MM.1S (cell line): ENCODE measurements around the gene GLP1R.

Experiments
- DNase-seq: peaks from one replicate; pipeline ENCODE4 v3.0.0-alpha.2; 2015
- H2AFZ ChIP-seq: fragments of 300-600 bp; sonication (generic); 2 replicates; pipeline ENCODE4 v1.6.0; 2016; ENCODE audit warnings: antibody characterized with exemption, low read length
- H3F3A ChIP-seq: fragments of 300-600 bp; sonication (generic); 2 replicates; pipeline ENCODE4 v1.6.1; 2016; ENCODE audit warnings: mild to moderate bottlenecking, antibody characterized with exemption, low read length, moderate library complexity, mixed read lengths; ENCODE audit not compliant: insufficient read depth
- H3K27ac ChIP-seq: fragments of 300-600 bp; sonication (generic); 2 replicates; pipeline ENCODE4 v1.5.1; 2016; ENCODE audit warnings: mild to moderate bottlenecking, low read length
- H3K27me3 ChIP-seq: fragments of 300-600 bp; sonication (generic); replicated peaks from 2 replicates; pipeline ENCODE4 v1.6.0; 2016; ENCODE audit warnings: low read length; ENCODE audit not compliant: insufficient read depth
- H3K36me3 ChIP-seq: fragments of 300-600 bp; sonication (generic); replicated peaks from 2 replicates; pipeline ENCODE4 v1.6.1; 2016; ENCODE audit warnings: mild to moderate bottlenecking, low read length, mixed read lengths; ENCODE audit not compliant: insufficient read depth
- H3K4me1 ChIP-seq: fragments of 300-600 bp; sonication (generic); 2 replicates; pipeline ENCODE4 v1.6.1; 2016; ENCODE audit warnings: low read length, mixed read lengths
- H3K4me2 ChIP-seq: fragments of 300-600 bp; sonication (generic); 2 replicates; pipeline ENCODE4 v1.6.0; 2016; ENCODE audit warnings: low read depth, low read length
- H3K4me3 ChIP-seq: fragments of 300-600 bp; sonication (generic); 2 replicates; pipeline ENCODE4 v1.5.1; 2016; ENCODE audit warnings: low read length, mixed read lengths
- H3K79me2 ChIP-seq: fragments of 300-600 bp; sonication (generic); 2 replicates; pipeline ENCODE4 v1.6.1; 2016; ENCODE audit warnings: mixed run types, low read length, mixed read lengths
- H3K9ac ChIP-seq: fragments of 300-600 bp; sonication (generic); 2 replicates; pipeline ENCODE4 v1.6.1; 2016; ENCODE audit warnings: low read length, mixed read lengths
- H3K9me2 ChIP-seq: fragments of 300-600 bp; sonication (generic); replicated peaks from 2 replicates; pipeline ENCODE4 v1.6.1; 2016; ENCODE audit warnings: mild to moderate bottlenecking, low read length, mixed read lengths; ENCODE audit not compliant: insufficient read depth
- H3K9me3 ChIP-seq: fragments of 300-600 bp; sonication (generic); replicated peaks from 2 replicates; pipeline ENCODE4 v1.6.1; 2016; ENCODE audit warnings: mild to moderate bottlenecking, low read length, mixed read lengths; ENCODE audit not compliant: insufficient read depth
- H4K20me1 ChIP-seq: fragments of 300-600 bp; sonication (generic); 2 replicates; pipeline ENCODE4 v1.6.1; 2016; ENCODE audit warnings: mild to moderate bottlenecking, low read length, moderate library complexity, mixed read lengths; ENCODE audit not compliant: insufficient read depth
- EZH2 ChIP-seq: fragments of 300-600 bp; sonication (generic); optimal IDR thresholded peaks from 2 replicates; pipeline ENCODE3; 2017; ENCODE audit warnings: low read depth, mild to moderate bottlenecking, antibody characterized with exemption, low read length, mixed read lengths
- EZH2phosphoT487 ChIP-seq: fragments of 300-600 bp; sonication (generic); IDR thresholded peaks from 2 replicates; pipeline ENCODE4 v1.6.1; 2018; ENCODE audit warnings: antibody characterized with exemption, low read length
- TF ChIP-seq, protein P1 (sequence below): fragments of 300-600 bp; sonication (generic); IDR thresholded peaks from 2 replicates; pipeline ENCODE4 v1.5.1; 2016; ENCODE audit warnings: antibody characterized with exemption, low read length, mixed read lengths

Gene GLP1R

DNA sequence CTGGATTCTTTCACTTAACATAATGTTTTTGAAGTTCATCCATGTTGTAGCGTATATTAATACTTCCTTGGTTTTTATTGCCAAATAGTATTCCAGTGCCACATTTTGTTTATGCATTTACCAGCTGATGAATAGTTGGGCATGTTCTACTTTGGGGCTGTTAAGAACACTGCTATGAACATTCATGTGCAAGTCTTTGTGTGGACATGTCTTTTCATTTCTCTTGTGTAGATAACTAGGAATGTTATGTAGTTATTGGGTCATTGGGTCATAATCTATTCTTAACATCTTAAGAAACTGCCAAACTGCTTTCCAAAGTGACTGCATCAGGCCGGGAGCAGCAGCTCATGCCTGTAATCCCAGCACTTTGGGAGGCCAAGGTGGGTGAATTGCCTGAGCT, 43.8 kb upstream of the GLP1R start:
- Histone ChIP-seq H3K36me3 (no peaks in the 10 kb centered on the region), H3K9me2 (no peaks in the 10 kb centered on the region), H3K4me1 (no peaks in the 10 kb centered on the region), H3K9ac (no peak overlapping the region), H3K4me2 (no peak overlapping the region), H2AFZ (no peak overlapping the region), H3K4me3 (no peak overlapping the region), H3F3A (no peaks in the 10 kb centered on the region), H3K27me3 (no peaks in the 10 kb centered on the region), H3K9me3 (no peaks in the 10 kb centered on the region), H3K79me2 (no peaks in the 10 kb centered on the region), H4K20me1 (no peaks in the 10 kb centered on the region), H3K27ac (no peak overlapping the region)
- no peak for DNase-seq
- TF ChIP-seq, protein P1, sequence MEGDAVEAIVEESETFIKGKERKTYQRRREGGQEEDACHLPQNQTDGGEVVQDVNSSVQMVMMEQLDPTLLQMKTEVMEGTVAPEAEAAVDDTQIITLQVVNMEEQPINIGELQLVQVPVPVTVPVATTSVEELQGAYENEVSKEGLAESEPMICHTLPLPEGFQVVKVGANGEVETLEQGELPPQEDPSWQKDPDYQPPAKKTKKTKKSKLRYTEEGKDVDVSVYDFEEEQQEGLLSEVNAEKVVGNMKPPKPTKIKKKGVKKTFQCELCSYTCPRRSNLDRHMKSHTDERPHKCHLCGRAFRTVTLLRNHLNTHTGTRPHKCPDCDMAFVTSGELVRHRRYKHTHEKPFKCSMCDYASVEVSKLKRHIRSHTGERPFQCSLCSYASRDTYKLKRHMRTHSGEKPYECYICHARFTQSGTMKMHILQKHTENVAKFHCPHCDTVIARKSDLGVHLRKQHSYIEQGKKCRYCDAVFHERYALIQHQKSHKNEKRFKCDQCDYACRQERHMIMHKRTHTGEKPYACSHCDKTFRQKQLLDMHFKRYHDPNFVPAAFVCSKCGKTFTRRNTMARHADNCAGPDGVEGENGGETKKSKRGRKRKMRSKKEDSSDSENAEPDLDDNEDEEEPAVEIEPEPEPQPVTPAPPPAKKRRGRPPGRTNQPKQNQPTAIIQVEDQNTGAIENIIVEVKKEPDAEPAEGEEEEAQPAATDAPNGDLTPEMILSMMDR: no peak
- TF ChIP-seq EZH2 (no peak), EZH2phosphoT487 (no peak)

DNA sequence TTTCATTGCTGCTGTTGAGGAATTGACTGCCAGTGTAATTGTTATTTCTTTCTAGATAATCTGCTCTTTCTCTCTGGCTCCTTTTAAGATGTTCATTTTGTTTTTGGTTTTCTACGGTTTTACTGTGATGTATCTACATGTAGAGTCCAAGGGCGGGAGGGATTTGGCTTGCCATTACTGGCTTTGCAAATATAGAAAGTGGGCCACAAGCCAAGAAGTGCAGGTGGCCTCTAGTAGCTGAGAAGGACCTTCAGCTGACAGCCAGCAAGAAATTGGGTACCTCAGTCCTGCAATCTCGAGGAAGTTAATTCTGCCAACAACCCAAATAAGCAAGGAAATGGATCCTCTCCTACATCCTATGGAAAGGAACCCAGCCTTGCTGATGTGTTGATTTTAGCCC, 42.8 kb upstream of the GLP1R start:
- Histone ChIP-seq H3K4me2 (no peak overlapping the region), H3K9me3 (no peaks in the 10 kb centered on the region), H3K9me2 (no peaks in the 10 kb centered on the region), H3K27ac (no peak overlapping the region), H3K4me3 (no peak overlapping the region), H4K20me1 (no peaks in the 10 kb centered on the region), H3K9ac (no peak overlapping the region), H3K36me3 (no peaks in the 10 kb centered on the region), H3K27me3 (no peaks in the 10 kb centered on the region), H3K4me1 (no peaks in the 10 kb centered on the region), H3K79me2 (no peaks in the 10 kb centered on the region), H3F3A (no peaks in the 10 kb centered on the region), H2AFZ (no peak overlapping the region)
- no peak for DNase-seq
- TF ChIP-seq EZH2phosphoT487: no peak
- TF ChIP-seq EZH2: no peak
- TF ChIP-seq, protein P1: no peak

DNA sequence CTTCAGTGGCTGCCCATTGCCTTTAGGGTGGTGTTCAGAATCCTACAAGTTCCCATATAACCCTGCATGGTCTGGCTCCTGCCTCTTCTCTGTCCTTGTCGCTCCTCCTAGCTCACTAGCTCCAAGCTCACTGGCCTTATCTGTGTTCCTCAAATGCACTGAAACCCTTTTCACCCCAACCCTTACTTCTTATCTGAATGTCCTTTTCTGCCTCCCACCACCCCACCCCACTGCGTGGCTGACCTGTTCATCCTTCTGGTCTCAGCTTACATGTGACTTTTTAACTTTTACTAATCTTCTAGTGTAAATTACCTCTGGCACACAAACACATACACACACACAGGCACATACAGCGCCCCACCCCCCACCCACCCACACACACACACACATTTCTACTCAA, 41.0 kb upstream of the GLP1R start:
- DNase-seq: no peak
- H3K9me2 ChIP-seq: no peaks in the 10 kb centered on the region
- no peaks in the 10 kb centered on the region for H3K36me3 ChIP-seq
- H3K27ac ChIP-seq: no peak overlapping the region
- no peak overlapping the region for H3K9ac ChIP-seq
- no peaks in the 10 kb centered on the region for H3K79me2 ChIP-seq
- no peaks in the 10 kb centered on the region for H3K4me1 ChIP-seq
- no peaks in the 10 kb centered on the region for H3F3A ChIP-seq
- H3K9me3 ChIP-seq: no peaks in the 10 kb centered on the region
- no peaks in the 10 kb centered on the region for H3K27me3 ChIP-seq
- no peak overlapping the region for H3K4me2 ChIP-seq
- H2AFZ ChIP-seq: no peak overlapping the region
- no peaks in the 10 kb centered on the region for H4K20me1 ChIP-seq
- H3K4me3 ChIP-seq: no peak overlapping the region
- TF ChIP-seq EZH2 (no peak), EZH2phosphoT487 (no peak)
- TF ChIP-seq, protein P1: no peak
